HepG2 (cell line): Measurements from ENCODE around the gene UBE2L6. TPM values are rescaled to one million over a fixed set of nuclear protein-coding genes. Genes with fewer than 3 reads are reported as not detected.

Source experiments
- polyA plus RNA-seq, 8 experiments: library from polyadenylated mRNA; depleted of rRNA in 3 of 8; stranded (reverse) in 7 of 8; unstranded in 1 of 8; fragments of >200 nt; fragmentation: Illumina TruSeq in 4 of 8; extraction: Trizol in 4 of 8; gene quantifications; 2 replicates each; pipeline versions ENCODE4 v1.2.1 to v1.2.3, GENCODE V29; 2011 to 2016; ENCODE audit warnings: low read depth in 4 of 8, missing spikeins in 1 of 8, mixed read lengths in 1 of 8; ENCODE audit not compliant: insufficient read depth in 1 of 8
- total RNA-seq, 5 experiments: library from RNA; depleted of rRNA; stranded (reverse); fragments of >200 nt; fragmentation: Illumina TruSeq; extraction: Trizol; gene quantifications; 2 replicates each; pipeline ENCODE4 v1.2.3, GENCODE V29; 2016; ENCODE audit warnings: low read depth in 1 of 5
- TF ChIP-seq, protein P1 (sequence below), 2 experiments: fragments of 450-650 bp in 1 of 2; sonication (generic) in 1 of 2; formaldehyde crosslinking in 1 of 2; IDR thresholded peaks; 2 replicates each; pipeline versions ENCODE4 v1.6.1 to v1.8.0; 2016 to 2022; ENCODE audit warnings: antibody characterized with exemption in 1 of 2, mild to moderate bottlenecking in 1 of 2, missing genetic modification reagents in 1 of 2

Gene UBE2L6
- total and polyA plus RNA-seq, 2 of the 13 experiments (the other 11 are each of a cell fraction or from before 2014, with no cell fraction given), result 30.3 to 30.4 TPM

DNA sequence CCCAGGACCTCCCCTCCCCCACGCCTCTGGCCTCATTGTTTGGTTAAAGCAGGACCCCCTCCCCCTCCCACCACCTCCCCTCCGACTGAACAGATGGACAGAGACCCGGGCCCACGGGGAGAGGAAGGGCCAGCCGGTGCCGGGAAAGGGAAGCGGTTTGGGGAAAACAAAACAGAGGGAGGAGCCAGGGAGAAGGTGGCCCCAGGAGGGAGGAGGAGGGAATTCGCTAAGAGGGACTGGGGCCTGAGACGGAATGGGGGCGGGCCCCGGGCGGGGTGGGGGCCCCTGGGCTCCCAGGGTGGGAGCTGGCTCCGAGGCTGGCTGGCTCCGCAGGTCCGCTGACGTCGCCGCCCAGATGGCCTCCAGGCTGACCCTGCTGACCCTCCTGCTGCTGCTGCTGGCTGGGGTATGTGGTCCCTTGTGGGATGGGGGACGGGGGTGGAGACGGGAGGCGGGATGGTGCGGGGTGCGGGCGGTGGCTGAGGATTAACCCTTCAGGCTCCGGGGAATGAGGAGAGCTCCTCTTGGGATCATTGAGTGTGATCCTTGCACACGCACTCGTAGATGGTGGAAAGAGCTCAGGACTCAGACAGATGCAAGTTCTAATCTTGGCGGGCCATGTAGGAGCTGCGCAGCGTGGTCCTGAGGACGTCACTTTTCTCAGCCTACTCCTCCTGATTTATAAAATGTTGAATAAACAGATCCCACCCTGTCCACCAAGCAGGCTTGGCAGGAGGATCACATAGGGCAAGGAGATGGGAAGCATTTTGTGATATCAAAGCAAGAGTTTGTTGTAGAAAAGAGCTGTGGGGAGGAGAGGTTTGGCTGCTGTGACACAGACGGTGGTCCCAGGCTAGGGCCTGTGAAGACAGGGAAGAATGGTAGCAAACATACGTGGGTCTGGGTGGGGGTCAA lies 30.7 kb upstream of the UBE2L6 start (continued):
- TF ChIP-seq, protein P1, sequence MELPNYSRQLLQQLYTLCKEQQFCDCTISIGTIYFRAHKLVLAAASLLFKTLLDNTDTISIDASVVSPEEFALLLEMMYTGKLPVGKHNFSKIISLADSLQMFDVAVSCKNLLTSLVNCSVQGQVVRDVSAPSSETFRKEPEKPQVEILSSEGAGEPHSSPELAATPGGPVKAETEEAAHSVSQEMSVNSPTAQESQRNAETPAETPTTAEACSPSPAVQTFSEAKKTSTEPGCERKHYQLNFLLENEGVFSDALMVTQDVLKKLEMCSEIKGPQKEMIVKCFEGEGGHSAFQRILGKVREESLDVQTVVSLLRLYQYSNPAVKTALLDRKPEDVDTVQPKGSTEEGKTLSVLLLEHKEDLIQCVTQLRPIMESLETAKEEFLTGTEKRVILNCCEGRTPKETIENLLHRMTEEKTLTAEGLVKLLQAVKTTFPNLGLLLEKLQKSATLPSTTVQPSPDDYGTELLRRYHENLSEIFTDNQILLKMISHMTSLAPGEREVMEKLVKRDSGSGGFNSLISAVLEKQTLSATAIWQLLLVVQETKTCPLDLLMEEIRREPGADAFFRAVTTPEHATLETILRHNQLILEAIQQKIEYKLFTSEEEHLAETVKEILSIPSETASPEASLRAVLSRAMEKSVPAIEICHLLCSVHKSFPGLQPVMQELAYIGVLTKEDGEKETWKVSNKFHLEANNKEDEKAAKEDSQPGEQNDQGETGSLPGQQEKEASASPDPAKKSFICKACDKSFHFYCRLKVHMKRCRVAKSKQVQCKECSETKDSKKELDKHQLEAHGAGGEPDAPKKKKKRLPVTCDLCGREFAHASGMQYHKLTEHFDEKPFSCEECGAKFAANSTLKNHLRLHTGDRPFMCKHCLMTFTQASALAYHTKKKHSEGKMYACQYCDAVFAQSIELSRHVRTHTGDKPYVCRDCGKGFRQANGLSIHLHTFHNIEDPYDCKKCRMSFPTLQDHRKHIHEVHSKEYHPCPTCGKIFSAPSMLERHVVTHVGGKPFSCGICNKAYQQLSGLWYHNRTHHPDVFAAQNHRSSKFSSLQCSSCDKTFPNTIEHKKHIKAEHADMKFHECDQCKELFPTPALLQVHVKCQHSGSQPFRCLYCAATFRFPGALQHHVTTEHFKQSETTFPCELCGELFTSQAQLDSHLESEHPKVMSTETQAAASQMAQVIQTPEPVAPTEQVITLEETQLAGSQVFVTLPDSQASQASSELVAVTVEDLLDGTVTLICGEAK (IDR thresholded peaks at IDR 0.05), result no peak
- TF ChIP-seq, protein P1 (CRISPR knock-in tag; IDR thresholded peaks at IDR 0.05), result no peak
